Mesenchymal stem cell (in vitro differentiated cells and primary cell): Measurements from ENCODE around the gene MKRN2.

Experiments
- DNase-seq: peaks from one replicate; pipeline ENCODE4 v3.0.0-alpha.2; 2013
- H2AFZ ChIP-seq: one replicate; pipeline ENCODE4 v1.6.1; 2013; ENCODE audit warnings: low read depth, mild to moderate bottlenecking, control low read depth, inconsistent platforms, low read length, moderate library complexity
- H2AK5ac ChIP-seq: 2 replicates; pipeline ENCODE4 v1.6.1; 2013; ENCODE audit warnings: low read length, moderate library complexity, mild to moderate bottlenecking, inconsistent platforms; ENCODE audit not compliant: severe bottlenecking
- H2BK120ac ChIP-seq: one replicate; pipeline ENCODE4 v1.6.1; 2013; ENCODE audit warnings: low read depth, mild to moderate bottlenecking, inconsistent platforms, low read length, moderate library complexity
- H2BK12ac ChIP-seq, 2 experiments: one replicate each; pipeline ENCODE4 v1.6.1; 2013; ENCODE audit warnings: inconsistent platforms in 2 of 2, low read length in 2 of 2, mild to moderate bottlenecking in 2 of 2, moderate library complexity in 2 of 2, control low read depth in 1 of 2
- H2BK15ac ChIP-seq: one replicate; pipeline ENCODE4 v1.6.1; 2013; ENCODE audit warnings: mild to moderate bottlenecking, low read depth, inconsistent platforms; ENCODE audit not compliant: poor library complexity, severe bottlenecking
- H2BK5ac ChIP-seq: 2 replicates; pipeline ENCODE4 v1.6.1; 2013; ENCODE audit warnings: low read depth, mild to moderate bottlenecking, low read length, control low read depth, inconsistent platforms; ENCODE audit not compliant: poor library complexity, severe bottlenecking
- H3K14ac ChIP-seq, 2 experiments: one replicate each; pipeline ENCODE4 v1.6.1; 2013; ENCODE audit warnings: inconsistent platforms in 2 of 2, low read length in 2 of 2, control low read depth in 1 of 2, mild to moderate bottlenecking in 1 of 2, moderate library complexity in 1 of 2
- H3K18ac ChIP-seq, 2 experiments: one replicate each; pipeline ENCODE4 v1.6.1; 2013; ENCODE audit warnings: inconsistent platforms in 2 of 2, low read length in 2 of 2, control low read depth in 1 of 2, low read depth in 1 of 2, mild to moderate bottlenecking in 1 of 2
- H3K23ac ChIP-seq, 2 experiments: one replicate each; pipeline ENCODE4 v1.6.1; 2013; ENCODE audit warnings: inconsistent platforms in 2 of 2, low read length in 2 of 2, mild to moderate bottlenecking in 2 of 2, moderate library complexity in 2 of 2, control low read depth in 1 of 2
- H3K27ac ChIP-seq: 2 replicates; pipeline ENCODE4 v1.5.1; 2013; ENCODE audit warnings: mild to moderate bottlenecking, moderate library complexity, low read length, control low read depth, inconsistent platforms; ENCODE audit not compliant: poor library complexity, severe bottlenecking
- H3K27me3 ChIP-seq, 2 experiments: 2 replicates each; pipeline versions ENCODE4 v1.6.1 to v1.7.0; 2013; ENCODE audit warnings: low read length in 2 of 2, mild to moderate bottlenecking in 2 of 2, moderate library complexity in 2 of 2, control low read depth in 1 of 2, inconsistent platforms in 1 of 2; ENCODE audit not compliant: control insufficient read depth in 1 of 2, insufficient read depth in 1 of 2
- H3K36me3 ChIP-seq, 2 experiments: 2 replicates each; pipeline versions ENCODE4 v1.6.1 to v1.7.0; 2013; ENCODE audit warnings: low read length in 2 of 2, control low read depth in 1 of 2, inconsistent platforms in 1 of 2, low read depth in 1 of 2, mild to moderate bottlenecking in 1 of 2; ENCODE audit not compliant: insufficient read depth in 2 of 2, control insufficient read depth in 1 of 2
- H3K4ac ChIP-seq, 2 experiments: one replicate each; pipeline ENCODE4 v1.6.1; 2013; ENCODE audit warnings: inconsistent platforms in 2 of 2, low read length in 2 of 2, mild to moderate bottlenecking in 2 of 2, moderate library complexity in 2 of 2, control low read depth in 1 of 2, low read depth in 1 of 2
- H3K4me1 ChIP-seq: 2 replicates; pipeline ENCODE4 v1.6.1; 2013; ENCODE audit warnings: low read depth, low read length, control low read depth; ENCODE audit not compliant: control insufficient read depth, insufficient read depth
- H3K4me2 ChIP-seq: 2 replicates; pipeline ENCODE4 v1.6.1; 2013; ENCODE audit warnings: low read length, mild to moderate bottlenecking, inconsistent platforms; ENCODE audit not compliant: poor library complexity, severe bottlenecking
- H3K4me3 ChIP-seq, 2 experiments: 2 replicates each; pipeline versions ENCODE4 v1.5.1 to v1.7.0; 2013; ENCODE audit warnings: low read length in 2 of 2, mild to moderate bottlenecking in 2 of 2, control low read depth in 1 of 2, low read depth in 1 of 2; ENCODE audit not compliant: insufficient read depth in 1 of 2
- H3K79me1 ChIP-seq: replicated peaks from 2 replicates; pipeline ENCODE4 v1.6.1; 2013; ENCODE audit warnings: mild to moderate bottlenecking, control low read depth, low read length, inconsistent platforms; ENCODE audit not compliant: poor library complexity, severe bottlenecking
- H3K9ac ChIP-seq: 2 replicates; pipeline ENCODE4 v1.7.0; 2013; ENCODE audit warnings: mild to moderate bottlenecking, low read length, moderate library complexity
- H3K9me3 ChIP-seq: 2 replicates; pipeline ENCODE4 v1.7.0; 2013; ENCODE audit warnings: mild to moderate bottlenecking, low read length; ENCODE audit not compliant: control insufficient read depth
- H4K8ac ChIP-seq: one replicate; pipeline ENCODE4 v1.6.1; 2013; ENCODE audit warnings: inconsistent platforms, mild to moderate bottlenecking, low read length, moderate library complexity
- H4K91ac ChIP-seq: one replicate; pipeline ENCODE4 v1.6.1; 2013; ENCODE audit warnings: mild to moderate bottlenecking, low read length, inconsistent platforms
- WGBS: methylation state at CpG from one replicate; pipeline ENCODE4 v1.1.7; 2013; ENCODE audit warnings: mixed read lengths; 5-methylcytosine and 5-hydroxymethylcytosine counted together

Gene MKRN2

GRCh38 chr3:12608376-12608775 lies 51.5 kb downstream of the MKRN2 start:
- no peak overlapping the region for H2BK5ac ChIP-seq
- peaks cover 20 to 74% of the 10 kb centered on the region in 2 experiments for H3K36me3 ChIP-seq
- no peak overlapping the region for H3K14ac ChIP-seq
- no peak overlapping the region for H2BK15ac ChIP-seq
- no peak overlapping the region for H4K8ac ChIP-seq
- no peak overlapping the region for H3K4ac ChIP-seq
- no peak overlapping the region for H3K4me3 ChIP-seq
- peaks cover 25% of the 10 kb centered on the region for H3K79me1 ChIP-seq
- no peaks in the 10 kb centered on the region for H3K4me1 ChIP-seq
- no peak overlapping the region for H2BK12ac ChIP-seq
- no peaks in the 10 kb centered on the region for H3K9me3 ChIP-seq
- no peaks in the 10 kb centered on the region for H3K27me3 ChIP-seq
- H3K27ac ChIP-seq: no peak overlapping the region
- DNase-seq: no peak
- no peak overlapping the region for H4K91ac ChIP-seq
- no peak overlapping the region for H3K4me2 ChIP-seq
- no peak overlapping the region for H2BK120ac ChIP-seq
- H2AFZ ChIP-seq: no peak overlapping the region
- H3K23ac ChIP-seq: no peak overlapping the region
- no peak overlapping the region for H3K18ac ChIP-seq
- no peak overlapping the region for H3K9ac ChIP-seq
- H2AK5ac ChIP-seq: no peak overlapping the region
- 100% methylated on average over 1 of the region's 1 CpG for WGBS

- no peak overlapping the region for H3K14ac ChIP-seq
- WGBS: 86% methylated on average over 5 of the region's 5 CpGs
- no peak overlapping the region for H2BK5ac ChIP-seq
- H3K27me3 ChIP-seq: no peaks in the 10 kb centered on the region
- H3K27ac ChIP-seq: no peak overlapping the region
- no peak overlapping the region for H2AK5ac ChIP-seq
- H3K18ac ChIP-seq: no peak overlapping the region
- no peak for DNase-seq
- no peak overlapping the region for H3K4me2 ChIP-seq
- peaks cover 22% of the 10 kb centered on the region for H3K79me1 ChIP-seq
- H3K9ac ChIP-seq: no peak overlapping the region
- H3K36me3 ChIP-seq: peaks cover 13 to 72% of the 10 kb centered on the region in 2 experiments
- H3K4me3 ChIP-seq: no peak overlapping the region
- H3K23ac ChIP-seq: no peak overlapping the region
- no peak overlapping the region for H3K4ac ChIP-seq
- no peak overlapping the region for H2AFZ ChIP-seq
- no peak overlapping the region for H2BK15ac ChIP-seq
- H3K9me3 ChIP-seq: no peaks in the 10 kb centered on the region
- H4K8ac ChIP-seq: no peak overlapping the region
- no peak overlapping the region for H4K91ac ChIP-seq
- H2BK120ac ChIP-seq: no peak overlapping the region
- H2BK12ac ChIP-seq: no peak overlapping the region
- H3K4me1 ChIP-seq: no peaks in the 10 kb centered on the region
These were observed 54.2 kb downstream of the MKRN2 start for GRCh38 chr3:12611117-12611516.

GRCh38 chr3:12612514-12613226 lies 55.8 kb downstream of the MKRN2 start:
- Histone ChIP-seq H3K9ac (no peak overlapping the region), H3K18ac (no peak overlapping the region), H3K4me2 (no peak overlapping the region), H4K8ac (no peak overlapping the region), H3K27ac (no peak overlapping the region), H2BK5ac (no peak overlapping the region), H3K14ac (no peak overlapping the region), H4K91ac (no peak overlapping the region), H2AK5ac (no peak overlapping the region), H3K4ac (no peak overlapping the region), H3K79me1 (peaks cover 23% of the 10 kb centered on the region), H3K4me1 (no peaks in the 10 kb centered on the region), H2BK12ac (no peak overlapping the region), H3K4me3 (no peak overlapping the region), H2BK15ac (no peak overlapping the region), H2BK120ac (no peak overlapping the region), H3K23ac (no peak overlapping the region), H2AFZ (no peak overlapping the region), H3K9me3 (no peaks in the 10 kb centered on the region), H3K27me3 (no peaks in the 10 kb centered on the region), H3K36me3 (peaks cover 15 to 75% of the 10 kb centered on the region in 2 experiments)
- DNase-seq: no peak
- WGBS: 93% methylated on average over 2 of the region's 6 CpGs

- Histone ChIP-seq H3K23ac (no peak overlapping the region), H3K4me3 (no peak overlapping the region), H2AFZ (no peak overlapping the region), H3K9ac (no peak overlapping the region), H3K27ac (no peak overlapping the region), H3K36me3 (peaks cover 15 to 74% of the 10 kb centered on the region in 2 experiments), H3K27me3 (no peaks in the 10 kb centered on the region), H4K91ac (no peak overlapping the region), H2BK12ac (no peak overlapping the region), H4K8ac (no peak overlapping the region), H2BK120ac (no peak overlapping the region), H3K4me2 (no peak overlapping the region), H3K4me1 (no peaks in the 10 kb centered on the region), H2BK15ac (no peak overlapping the region), H2BK5ac (no peak overlapping the region), H3K4ac (no peak overlapping the region), H2AK5ac (no peak overlapping the region), H3K14ac (no peak overlapping the region), H3K9me3 (no peaks in the 10 kb centered on the region), H3K18ac (no peak overlapping the region), H3K79me1 (peaks cover 23% of the 10 kb centered on the region)
- DNase-seq: no peak
- WGBS: no CpG with 5 or more reads among the region's 4 CpGs
These were observed 56.4 kb downstream of the MKRN2 start for GRCh38 chr3:12613250-12613649.
